Measurements from ENCODE around the gene STEAP1B. TPM values are rescaled to one million over a fixed set of nuclear protein-coding genes. Genes with fewer than 3 reads are reported as not detected.

Gene STEAP1B
- polyA plus RNA-seq, 3 donors, result 0.14 to 1.2 (median 0.61) TPM

Other genes starting within 250 kb of the STEAP1B start
- gene RAPGEF5, start 143.0 kb downstream of the STEAP1B start, polyA plus RNA-seq, result 10 to 100 TPM in 1 of 3 donors, 1 to 10 TPM in 2; 5.7 to 18.0 (median 7.0) TPM
- gene IL6, start 227.0 kb upstream of the STEAP1B start, polyA plus RNA-seq, result 100 to 1,000 TPM in 1 of 3 donors, 10 to 100 TPM in 1, 1 to 10 TPM in 1; 2.9 to 921 (median 80.3) TPM

Data from adipose tissue (tissue), 3 donors.